ENCODE measurements around the gene TMPRSS6. TPM values are rescaled to one million over a fixed set of nuclear protein-coding genes. Genes with fewer than 3 reads are reported as not detected.
A peak's percentile ranks its signal among the peaks of the same experiment; 100 is the strongest.

TMPRSS6 gene
- total RNA-seq, 2 experiments from 2014 or later = 11.3 to 12.4 TPM

DNA sequence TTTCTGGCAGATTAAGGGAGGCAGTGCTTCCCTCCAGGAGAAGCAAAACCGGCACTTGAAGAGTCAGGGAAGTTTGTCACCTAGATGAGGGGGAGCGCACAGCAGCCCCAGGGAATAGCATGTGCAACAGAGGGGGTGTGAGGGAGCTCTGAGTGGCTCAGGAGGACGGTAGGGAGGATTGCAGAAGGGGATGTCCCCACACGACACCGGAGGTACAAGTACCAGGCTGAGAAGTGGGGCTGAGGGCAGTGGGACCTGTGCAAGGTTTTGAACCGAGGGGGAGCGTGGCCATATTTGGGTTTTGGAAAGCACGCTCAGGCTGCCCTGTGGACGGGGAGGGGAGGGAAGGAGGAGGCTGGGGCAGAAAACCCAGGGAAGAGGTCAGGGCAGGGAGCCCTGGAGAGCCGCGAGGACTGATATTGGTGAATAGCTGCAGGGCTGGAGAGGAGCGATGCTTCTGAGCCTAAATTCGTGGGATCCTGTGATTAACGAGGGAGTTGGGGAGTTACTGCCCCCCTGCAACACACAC is 17.9 kb upstream of the TMPRSS6 start:
- intact Hi-C loops (cut with micrococcal nuclease) = no loop called here
- no peak overlapping the region for H3K4me3 Mint-ChIP-seq
- CTCF ChIA-PET = interaction anchor here (0.7 to 8.8 kb wide), 10 partner anchors 9 to 71 kb away, joined by 3 to 63 read pairs (median 4); partner anchors contain the start of gene IL2RB
- ATAC-seq (no peak), DNase-seq (no peak)
- POLR2A ChIA-PET = interaction anchor here (0.6 to 19.7 kb wide), 7 partner anchors 16 to 66 kb away, joined by 3 to 321 read pairs (median 5); partner anchors contain the start of gene IL2RB
- H3K27ac Mint-ChIP-seq = peak overlapping the region; percentile 79
- no peaks in the 10 kb centered on the region for H3K9me3 Mint-ChIP-seq
- TF ChIP-seq, protein P1, sequence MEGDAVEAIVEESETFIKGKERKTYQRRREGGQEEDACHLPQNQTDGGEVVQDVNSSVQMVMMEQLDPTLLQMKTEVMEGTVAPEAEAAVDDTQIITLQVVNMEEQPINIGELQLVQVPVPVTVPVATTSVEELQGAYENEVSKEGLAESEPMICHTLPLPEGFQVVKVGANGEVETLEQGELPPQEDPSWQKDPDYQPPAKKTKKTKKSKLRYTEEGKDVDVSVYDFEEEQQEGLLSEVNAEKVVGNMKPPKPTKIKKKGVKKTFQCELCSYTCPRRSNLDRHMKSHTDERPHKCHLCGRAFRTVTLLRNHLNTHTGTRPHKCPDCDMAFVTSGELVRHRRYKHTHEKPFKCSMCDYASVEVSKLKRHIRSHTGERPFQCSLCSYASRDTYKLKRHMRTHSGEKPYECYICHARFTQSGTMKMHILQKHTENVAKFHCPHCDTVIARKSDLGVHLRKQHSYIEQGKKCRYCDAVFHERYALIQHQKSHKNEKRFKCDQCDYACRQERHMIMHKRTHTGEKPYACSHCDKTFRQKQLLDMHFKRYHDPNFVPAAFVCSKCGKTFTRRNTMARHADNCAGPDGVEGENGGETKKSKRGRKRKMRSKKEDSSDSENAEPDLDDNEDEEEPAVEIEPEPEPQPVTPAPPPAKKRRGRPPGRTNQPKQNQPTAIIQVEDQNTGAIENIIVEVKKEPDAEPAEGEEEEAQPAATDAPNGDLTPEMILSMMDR (IDR thresholded peaks at IDR 0.05) = no peak
- peaks cover 40% of the 10 kb centered on the region for H3K36me3 Mint-ChIP-seq (ENCODE audit: low read depth)
- no peaks in the 10 kb centered on the region for H3K27me3 Mint-ChIP-seq
- peaks cover 50% of the 10 kb centered on the region for H3K4me1 Mint-ChIP-seq (ENCODE audit: low read depth)

DNA sequence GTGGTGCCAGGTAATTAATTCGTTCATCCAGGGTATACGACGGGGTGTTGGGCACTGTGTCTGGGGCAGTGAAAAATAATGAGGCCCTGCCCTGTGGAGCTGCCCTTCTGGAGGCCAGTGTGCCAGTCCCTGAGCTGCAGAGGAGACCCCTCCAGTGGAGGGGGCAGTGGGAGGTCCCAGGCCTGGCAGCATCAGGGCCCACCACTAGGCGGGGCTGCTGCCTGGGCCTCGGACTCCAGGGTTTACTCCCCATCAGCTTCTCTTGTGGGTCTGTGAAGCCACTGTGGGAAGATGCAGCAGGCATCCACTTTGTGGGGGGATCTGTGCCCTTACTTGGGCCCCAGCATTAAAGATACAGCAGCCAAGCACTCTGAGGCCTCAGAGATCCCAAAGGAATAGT is 17.4 kb upstream of the TMPRSS6 start:
- ATAC-seq = no peak
- no peak overlapping the region for H3K4me3 Mint-ChIP-seq
- peak overlapping the region; percentile 79 for H3K27ac Mint-ChIP-seq
- POLR2A ChIA-PET = interaction anchor here (0.7 to 19.7 kb wide), 7 partner anchors 16 to 304 kb away, joined by 3 to 321 read pairs (median 5); partner anchors contain the start of gene IL2RB
- H3K4me1 Mint-ChIP-seq (ENCODE audit: low read depth) = peaks cover 54% of the 10 kb centered on the region
- TF ChIP-seq, protein P1 (IDR thresholded peaks at IDR 0.05) = peak; percentile 80
- DNase-seq = peak; percentile 59
- intact Hi-C loops (cut with micrococcal nuclease) = no loop called here
- CTCF ChIA-PET = interaction anchor here (0.7 to 8.8 kb wide), 10 partner anchors 8 to 72 kb away, joined by 3 to 63 read pairs (median 4); partner anchors contain the start of gene IL2RB
- no peaks in the 10 kb centered on the region for H3K9me3 Mint-ChIP-seq
- peaks cover 36% of the 10 kb centered on the region for H3K36me3 Mint-ChIP-seq (ENCODE audit: low read depth)
- no peaks in the 10 kb centered on the region for H3K27me3 Mint-ChIP-seq

DNA sequence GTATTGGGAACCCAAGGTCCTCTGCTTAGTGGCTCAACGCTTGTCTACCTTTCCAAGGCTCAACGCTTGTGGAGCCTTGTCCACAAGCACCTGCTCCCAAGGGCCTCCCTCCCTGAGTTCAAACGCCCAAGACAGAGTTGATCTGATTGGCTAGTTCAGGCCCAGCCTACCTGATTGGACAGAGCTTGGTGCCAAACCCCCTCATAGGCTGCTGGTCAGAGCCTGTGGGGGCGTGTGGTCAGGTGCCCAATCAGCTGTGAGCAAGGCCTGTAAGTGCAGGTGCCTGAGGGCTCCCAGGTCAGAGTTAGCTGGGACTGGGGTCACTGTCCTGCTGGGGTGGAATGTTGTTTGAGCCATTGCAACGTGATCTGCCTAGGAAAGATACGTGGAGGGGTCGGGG is 16.9 kb upstream of the TMPRSS6 start:
- H3K27ac Mint-ChIP-seq = peak overlapping the region; percentile 79
- no peak for DNase-seq
- H3K36me3 Mint-ChIP-seq (ENCODE audit: low read depth) = peaks cover 36% of the 10 kb centered on the region
- no peaks in the 10 kb centered on the region for H3K9me3 Mint-ChIP-seq
- no peak overlapping the region for H3K4me3 Mint-ChIP-seq
- ATAC-seq = no peak
- POLR2A ChIA-PET = interaction anchor here (0.7 to 19.7 kb wide), 8 partner anchors 17 to 304 kb away, joined by 3 to 321 read pairs (median 4); partner anchors contain the start of genes IL2RB and KCTD17
- H3K4me1 Mint-ChIP-seq (ENCODE audit: low read depth) = peaks cover 59% of the 10 kb centered on the region
- intact Hi-C loops (cut with micrococcal nuclease) = no loop called here
- CTCF ChIA-PET = interaction anchor here (1.1 to 8.8 kb wide), 9 partner anchors 10 to 72 kb away, joined by 3 to 63 read pairs (median 5); partner anchors contain the start of gene IL2RB
- TF ChIP-seq, protein P1 (IDR thresholded peaks at IDR 0.05) = no peak
- no peaks in the 10 kb centered on the region for H3K27me3 Mint-ChIP-seq

DNA sequence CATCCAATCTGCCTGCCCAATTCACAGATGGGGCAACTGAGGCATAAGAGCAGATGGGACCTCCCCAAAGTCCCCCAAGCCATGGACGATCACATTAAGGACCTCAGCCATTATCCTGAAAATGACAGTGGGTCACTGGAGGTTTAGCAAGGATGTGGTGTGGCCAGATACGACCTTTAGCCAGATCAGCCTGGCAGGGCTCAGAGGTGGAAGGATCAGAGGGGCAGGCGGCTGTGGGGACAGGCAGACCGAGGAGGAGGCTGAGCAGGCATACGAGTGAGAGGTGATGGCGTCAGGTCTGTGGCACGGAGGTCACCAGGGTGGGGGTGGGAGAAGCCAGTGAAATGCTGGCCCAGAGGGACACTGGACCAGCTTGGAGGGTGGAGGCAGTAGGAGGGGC is 14.1 kb upstream of the TMPRSS6 start:
- H3K4me1 Mint-ChIP-seq (ENCODE audit: low read depth) = peaks cover 79% of the 10 kb centered on the region
- CTCF ChIA-PET = interaction anchor here (1.3 to 8.8 kb wide), 12 partner anchors 14 to 146 kb away, joined by 3 to 63 read pairs (median 10); partner anchors contain the start of gene IL2RB
- TF ChIP-seq, protein P1 (IDR thresholded peaks at IDR 0.05) = no peak
- POLR2A ChIA-PET = interaction anchor here (0.9 to 19.7 kb wide), 10 partner anchors 8 to 75 kb away, joined by 3 to 321 read pairs (median 9); partner anchors contain the start of gene IL2RB
- DNase-seq = no peak
- H3K9me3 Mint-ChIP-seq = no peaks in the 10 kb centered on the region
- ATAC-seq = no peak
- no peak overlapping the region for H3K4me3 Mint-ChIP-seq
- peaks cover 37% of the 10 kb centered on the region for H3K36me3 Mint-ChIP-seq (ENCODE audit: low read depth)
- H3K27ac Mint-ChIP-seq = peak overlapping the region; percentile 100
- H3K27me3 Mint-ChIP-seq = no peaks in the 10 kb centered on the region
- intact Hi-C loops (cut with micrococcal nuclease) = loop anchor here (2.0 to 5.0 kb wide), 2 partner anchors 25 to 46 kb away; partner anchors contain the start of gene IL2RB
